HL-60 (cell line): ENCODE measurements around the gene KY.

Source experiments
- DNase-seq, 2 experiments: peaks; one replicate each; pipeline ENCODE4 v3.0.0-alpha.2; 2010 to 2020; ENCODE audit warnings: low read depth in 1 of 2, low spot score in 1 of 2
- H3K27ac ChIP-seq: fragments of 250-450 bp; sonication (Bioruptor Pico); replicated peaks from 2 replicates; pipeline ENCODE4 v1.5.1; 2020; ENCODE audit warnings: mild to moderate bottlenecking, moderate library complexity
- H3K27me3 ChIP-seq: fragments of 250-450 bp; sonication (Bioruptor Pico); 2 replicates; pipeline ENCODE4 v1.5.1; 2021; ENCODE audit warnings: mild to moderate bottlenecking, moderate library complexity; ENCODE audit not compliant: insufficient read depth, poor library complexity, severe bottlenecking
- H3K4me3 ChIP-seq: replicated peaks from 2 replicates; pipeline ENCODE4 v1.5.1; 2011; ENCODE audit warnings: mild to moderate bottlenecking, control low read depth, low read length; ENCODE audit not compliant: insufficient read depth
- GABPA ChIP-seq: IDR thresholded peaks from 2 replicates; pipeline ENCODE4 v1.6.1; 2012; ENCODE audit warnings: low read depth
- POLR2AphosphoS5 ChIP-seq: IDR thresholded peaks from 2 replicates; pipeline ENCODE4 v1.6.1; 2012; ENCODE audit warnings: low read depth
- REST ChIP-seq: IDR thresholded peaks from 2 replicates; pipeline ENCODE4 v1.6.1; 2012; ENCODE audit warnings: low read depth; ENCODE audit not compliant: insufficient replicate concordance
- SPI1 ChIP-seq: IDR thresholded peaks from 2 replicates; pipeline ENCODE4 v1.6.1; 2012; ENCODE audit warnings: low read depth, mild to moderate bottlenecking, borderline replicate concordance
- TF ChIP-seq, protein P1 (sequence below): IDR thresholded peaks from one replicate; pipeline ENCODE4 v1.5.1; 2011; ENCODE audit warnings: low read length, control low read depth, inconsistent platforms; ENCODE audit not compliant: insufficient read depth

The KY gene

DNA sequence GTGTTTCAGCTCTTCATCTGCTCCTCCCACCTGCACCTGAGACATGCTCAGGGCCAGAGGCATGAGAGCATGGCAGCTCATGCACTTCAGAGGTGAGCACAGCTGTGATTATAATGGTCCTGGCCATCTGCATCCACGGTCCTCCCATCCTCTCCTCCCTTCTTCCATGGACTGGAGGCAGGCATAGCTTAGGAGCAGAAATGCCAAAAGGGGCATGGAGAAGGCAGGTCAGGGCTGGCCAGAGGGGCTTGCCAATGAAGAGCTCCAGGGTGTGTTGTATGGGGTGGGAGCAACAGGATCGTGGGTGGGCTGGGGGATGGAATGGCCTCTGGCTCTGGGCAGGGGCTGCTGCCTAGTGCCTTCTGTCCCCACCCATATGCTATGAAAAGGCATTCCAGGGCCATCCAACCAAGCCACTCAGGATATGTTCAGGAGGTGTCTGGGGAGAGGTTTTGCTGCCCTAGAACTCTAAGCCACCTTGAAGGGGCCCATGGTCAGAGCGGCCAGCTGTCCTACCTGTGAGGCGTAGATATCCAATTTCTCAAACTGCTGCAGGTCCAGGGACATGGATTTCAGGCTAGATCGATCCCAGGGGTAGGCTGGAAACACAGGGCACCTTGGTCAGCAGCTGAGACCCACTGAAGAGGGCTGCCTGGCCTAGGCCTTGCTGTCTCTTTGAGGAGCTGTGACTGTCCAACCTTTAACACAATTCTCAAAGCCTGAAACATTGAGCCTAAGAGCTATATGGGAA lies 26.1 kb downstream of the KY start:
- TF ChIP-seq POLR2AphosphoS5 (no peak), REST (no peak), GABPA (no peak), SPI1 (no peak)
- TF ChIP-seq, protein P1, sequence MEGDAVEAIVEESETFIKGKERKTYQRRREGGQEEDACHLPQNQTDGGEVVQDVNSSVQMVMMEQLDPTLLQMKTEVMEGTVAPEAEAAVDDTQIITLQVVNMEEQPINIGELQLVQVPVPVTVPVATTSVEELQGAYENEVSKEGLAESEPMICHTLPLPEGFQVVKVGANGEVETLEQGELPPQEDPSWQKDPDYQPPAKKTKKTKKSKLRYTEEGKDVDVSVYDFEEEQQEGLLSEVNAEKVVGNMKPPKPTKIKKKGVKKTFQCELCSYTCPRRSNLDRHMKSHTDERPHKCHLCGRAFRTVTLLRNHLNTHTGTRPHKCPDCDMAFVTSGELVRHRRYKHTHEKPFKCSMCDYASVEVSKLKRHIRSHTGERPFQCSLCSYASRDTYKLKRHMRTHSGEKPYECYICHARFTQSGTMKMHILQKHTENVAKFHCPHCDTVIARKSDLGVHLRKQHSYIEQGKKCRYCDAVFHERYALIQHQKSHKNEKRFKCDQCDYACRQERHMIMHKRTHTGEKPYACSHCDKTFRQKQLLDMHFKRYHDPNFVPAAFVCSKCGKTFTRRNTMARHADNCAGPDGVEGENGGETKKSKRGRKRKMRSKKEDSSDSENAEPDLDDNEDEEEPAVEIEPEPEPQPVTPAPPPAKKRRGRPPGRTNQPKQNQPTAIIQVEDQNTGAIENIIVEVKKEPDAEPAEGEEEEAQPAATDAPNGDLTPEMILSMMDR, result no peak
- no peak overlapping the region for H3K27ac ChIP-seq

GRCh38 chr3:134623615-134624245 lies 27.1 kb downstream of the KY start:
- TF ChIP-seq REST, result no peak
- TF ChIP-seq GABPA, result no peak
- TF ChIP-seq, protein P1, result no peak
- no peak for TF ChIP-seq SPI1
- TF ChIP-seq POLR2AphosphoS5, result no peak
- H3K27ac ChIP-seq, result no peak overlapping the region
- no peak for DNase-seq
- no peaks in the 10 kb centered on the region for H3K27me3 ChIP-seq
- H3K4me3 ChIP-seq, result no peak overlapping the region

More for the DNA sequence above, 26.1 kb downstream of the KY start:
- Histone ChIP-seq H3K4me3 (no peak overlapping the region), H3K27me3 (no peaks in the 10 kb centered on the region)
- no peak for DNase-seq

DNA sequence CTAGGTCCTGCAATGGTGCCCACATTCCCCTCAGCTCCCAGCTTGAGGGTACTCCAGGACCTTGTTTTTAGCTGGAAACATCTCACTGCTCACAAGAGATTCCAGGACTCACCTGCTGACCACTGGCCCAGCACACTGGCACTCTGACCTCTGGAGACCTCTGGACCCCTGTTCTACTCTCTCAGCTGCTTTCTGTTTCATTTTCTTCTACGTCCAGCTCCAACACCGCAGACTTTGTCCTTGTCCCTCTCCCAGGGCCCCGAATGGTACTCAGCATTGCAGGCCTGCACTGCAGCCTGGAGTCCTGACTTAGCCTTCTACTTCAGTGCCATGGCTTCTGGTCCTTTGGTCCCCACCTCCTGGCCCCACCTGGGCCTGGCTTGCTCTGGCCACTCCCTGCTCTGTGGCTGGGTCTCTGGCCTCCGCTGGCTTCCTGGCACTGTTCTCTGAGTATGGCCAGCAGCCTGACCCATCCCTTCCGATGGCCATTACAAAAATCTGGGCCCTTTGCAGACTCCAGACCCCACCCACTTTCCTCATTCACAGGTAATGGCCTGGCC lies 27.9 kb downstream of the KY start:
- TF ChIP-seq GABPA (no peak), REST (no peak), SPI1 (no peak), POLR2AphosphoS5 (no peak)
- TF ChIP-seq, protein P1, result no peak
- no peak overlapping the region for H3K27ac ChIP-seq
- H3K4me3 ChIP-seq, result no peak overlapping the region
- no peak for DNase-seq
- no peaks in the 10 kb centered on the region for H3K27me3 ChIP-seq
